Measurements from ENCODE around the gene KRTAP1-3.
A peak's percentile ranks its signal among the peaks of the same experiment; 100 is the strongest.
"Not testable (repeated sequence)": the region's sequence is repeated elsewhere in the genome, so short reads cannot be mapped to it uniquely, and the experiment has no call there.

Gene KRTAP1-3

GRCh38 chr17:41010441-41010840 lies 24.2 kb downstream of the KRTAP1-3 start:
- no peak overlapping the region for H3K27ac ChIP-seq
- TF ChIP-seq CTCF (IDR thresholded peaks at IDR 0.05) (no peak), ZFX (IDR thresholded peaks at IDR 0.05; ENCODE audit: borderline replicate concordance) (no peak)

- TF ChIP-seq ZFX (IDR thresholded peaks at IDR 0.05; ENCODE audit: borderline replicate concordance) (no peak), CTCF (IDR thresholded peaks at IDR 0.05) (no peak)
- peak overlapping the region; percentile 55 for H3K27ac ChIP-seq
Measured at GRCh38 chr17:41009936-41010335, 24.7 kb downstream of the KRTAP1-3 start.

GRCh38 chr17:41009301-41009760 lies 25.3 kb downstream of the KRTAP1-3 start:
- TF ChIP-seq ZFX (IDR thresholded peaks at IDR 0.05; ENCODE audit: borderline replicate concordance) (no peak), CTCF (IDR thresholded peaks at IDR 0.05) (no peak)
- H3K27ac ChIP-seq, result peak overlapping the region; percentile 55

GRCh38 chr17:41008811-41009210 lies 25.9 kb downstream of the KRTAP1-3 start, which contains the start of gene KRTAP3-1:
Gene KRTAP3-1, minus strand, starts transcription at chr17:41009128. Its CDS starts 54 bp downstream, at chr17:41009074.
- peak within 1 kb of the TSS; percentile 55 for H3K27ac ChIP-seq
- no peak for TF ChIP-seq ZFX (IDR thresholded peaks at IDR 0.05; ENCODE audit: borderline replicate concordance)

- no peak overlapping the region for H3K27ac ChIP-seq
- TF ChIP-seq CTCF (IDR thresholded peaks at IDR 0.05), result no peak
- TF ChIP-seq ZFX (IDR thresholded peaks at IDR 0.05; ENCODE audit: borderline replicate concordance), result no peak
Measured at GRCh38 chr17:41004397-41004796, 30.3 kb downstream of the KRTAP1-3 start.

GRCh38 chr17:41003926-41004325 lies 30.7 kb downstream of the KRTAP1-3 start:
- TF ChIP-seq ZFX (IDR thresholded peaks at IDR 0.05; ENCODE audit: borderline replicate concordance) (no peak), CTCF (IDR thresholded peaks at IDR 0.05) (no peak)
- no peak overlapping the region for H3K27ac ChIP-seq

- TF ChIP-seq CTCF (IDR thresholded peaks at IDR 0.05), result no peak
- no peak for TF ChIP-seq ZFX (IDR thresholded peaks at IDR 0.05; ENCODE audit: borderline replicate concordance)
Measured at GRCh38 chr17:41002814-41003213, 31.9 kb downstream of the KRTAP1-3 start.

GRCh38 chr17:41001795-41002194 lies 32.9 kb downstream of the KRTAP1-3 start:
- TF ChIP-seq ZFX (IDR thresholded peaks at IDR 0.05; ENCODE audit: borderline replicate concordance) (no peak), CTCF (IDR thresholded peaks at IDR 0.05) (no peak)

More at GRCh38 chr17:41002814-41003213, 31.9 kb downstream of the KRTAP1-3 start:
- H3K27ac ChIP-seq, result no peak overlapping the region

GRCh38 chr17:40999563-40999962 lies 35.1 kb downstream of the KRTAP1-3 start, which contains the start of gene KRTAP3-2:
Gene KRTAP3-2, minus strand, starts transcription at chr17:40999906. Its CDS starts 53 bp downstream, at chr17:40999853.
- not testable (repeated sequence) for H3K27ac ChIP-seq

More at GRCh38 chr17:41001795-41002194, 32.9 kb downstream of the KRTAP1-3 start:
- no peak overlapping the region for H3K27ac ChIP-seq

All from 22Rv1 (cell line).